HepG2 (cell line): ENCODE measurements around the gene ZNF507. TPM values are rescaled to one million over a fixed set of nuclear protein-coding genes. Genes with fewer than 3 reads are reported as not detected.
A peak's percentile ranks its signal among the peaks of the same experiment; 100 is the strongest.

Experiments used
- KLF15 ChIP-seq: sonication (generic); formaldehyde crosslinking; IDR thresholded peaks from 2 replicates; pipeline ENCODE4 v1.8.1; 2023; ENCODE audit warnings: borderline replicate concordance, mild to moderate bottlenecking, inconsistent platforms, missing genetic modification reagents, mixed read lengths
- NFATC3 ChIP-seq: sonication (generic); formaldehyde crosslinking; IDR thresholded peaks from 2 replicates; pipeline ENCODE4 v1.5.1; 2020; ENCODE audit warnings: mild to moderate bottlenecking, missing genetic modification reagents
- NFRKB ChIP-seq: fragments of 450-650 bp; IDR thresholded peaks from 2 replicates; pipeline ENCODE4 v1.6.1; 2017
- SAP130 ChIP-seq: IDR thresholded peaks from 2 replicates; pipeline ENCODE4 v1.6.1; 2016; ENCODE audit warnings: low read depth
- ZFP37 ChIP-seq: sonication (generic); formaldehyde crosslinking; IDR thresholded peaks from 2 replicates; pipeline ENCODE4 v1.4.0; 2020; ENCODE audit warnings: missing genetic modification reagents, borderline replicate concordance
- ZNF33A ChIP-seq: sonication (generic); formaldehyde crosslinking; IDR thresholded peaks from 2 replicates; pipeline ENCODE4 v1.5.1; 2020; ENCODE audit warnings: missing genetic modification reagents, mild to moderate bottlenecking, moderate library complexity, borderline replicate concordance
- ZNF530 ChIP-seq: sonication (generic); formaldehyde crosslinking; IDR thresholded peaks from 2 replicates; pipeline ENCODE4 v1.5.0; 2020; ENCODE audit warnings: low read depth, mild to moderate bottlenecking, missing genetic modification reagents
- ZNF672 ChIP-seq: sonication (generic); formaldehyde crosslinking; IDR thresholded peaks from 2 replicates; pipeline ENCODE4 v1.8.1; 2022; ENCODE audit warnings: missing genetic modification reagents
- ZNF878 ChIP-seq: sonication (generic); formaldehyde crosslinking; IDR thresholded peaks from 2 replicates; pipeline ENCODE4 v1.8.1; 2023; ENCODE audit warnings: mild to moderate bottlenecking, missing genetic modification reagents, moderate library complexity
- polyA plus RNA-seq, 8 experiments: library from polyadenylated mRNA; depleted of rRNA in 3 of 8; stranded (reverse) in 7 of 8; unstranded in 1 of 8; fragments of >200 nt; fragmentation: Illumina TruSeq in 4 of 8; extraction: Trizol in 4 of 8; gene quantifications; 2 replicates each; pipeline versions ENCODE4 v1.2.1 to v1.2.3, GENCODE V29; 2011 to 2016; ENCODE audit warnings: low read depth in 4 of 8, missing spikeins in 1 of 8, mixed read lengths in 1 of 8; ENCODE audit not compliant: insufficient read depth in 1 of 8
- total RNA-seq, 5 experiments: library from RNA; depleted of rRNA; stranded (reverse); fragments of >200 nt; fragmentation: Illumina TruSeq; extraction: Trizol; gene quantifications; 2 replicates each; pipeline ENCODE4 v1.2.3, GENCODE V29; 2016; ENCODE audit warnings: low read depth in 1 of 5
- TF ChIP-seq, protein P1 (sequence below): IDR thresholded peaks from 2 replicates; pipeline ENCODE4 v1.6.1; 2012; ENCODE audit warnings: inconsistent platforms
- TF ChIP-seq, protein P2 (sequence below): sonication (generic); formaldehyde crosslinking; IDR thresholded peaks from 2 replicates; pipeline ENCODE4 v1.8.0; 2022; ENCODE audit warnings: low read depth, missing genetic modification reagents
- TF ChIP-seq, protein P3 (sequence below): sonication (generic); formaldehyde crosslinking; IDR thresholded peaks from 2 replicates; pipeline ENCODE4 v1.4.0; 2020; ENCODE audit warnings: mild to moderate bottlenecking, missing genetic modification reagents
- TF ChIP-seq, protein P4 (sequence below): sonication (generic); formaldehyde crosslinking; IDR thresholded peaks from 2 replicates; pipeline ENCODE4 v1.5.1; 2020; ENCODE audit warnings: mild to moderate bottlenecking, moderate library complexity, missing genetic modification reagents
- TF ChIP-seq, protein P5 (sequence below): fragments of 450-650 bp; IDR thresholded peaks from 2 replicates; pipeline ENCODE4 v1.6.1; 2016
- TF ChIP-seq, protein P6 (sequence below): sonication (generic); formaldehyde crosslinking; IDR thresholded peaks from 2 replicates; pipeline ENCODE4 v1.5.1; 2020; ENCODE audit warnings: missing genetic modification reagents, mild to moderate bottlenecking, borderline replicate concordance
- TF ChIP-seq, protein P7 (sequence below): sonication (generic); formaldehyde crosslinking; IDR thresholded peaks from 2 replicates; pipeline ENCODE4 v1.4.0; 2020; ENCODE audit warnings: missing genetic modification reagents, borderline replicate concordance

ZNF507 gene
- total and polyA plus RNA-seq, 2 of the 13 experiments (the other 11 are each of a cell fraction or from before 2014, with no cell fraction given) = 7.3 to 10.9 TPM

DNA sequence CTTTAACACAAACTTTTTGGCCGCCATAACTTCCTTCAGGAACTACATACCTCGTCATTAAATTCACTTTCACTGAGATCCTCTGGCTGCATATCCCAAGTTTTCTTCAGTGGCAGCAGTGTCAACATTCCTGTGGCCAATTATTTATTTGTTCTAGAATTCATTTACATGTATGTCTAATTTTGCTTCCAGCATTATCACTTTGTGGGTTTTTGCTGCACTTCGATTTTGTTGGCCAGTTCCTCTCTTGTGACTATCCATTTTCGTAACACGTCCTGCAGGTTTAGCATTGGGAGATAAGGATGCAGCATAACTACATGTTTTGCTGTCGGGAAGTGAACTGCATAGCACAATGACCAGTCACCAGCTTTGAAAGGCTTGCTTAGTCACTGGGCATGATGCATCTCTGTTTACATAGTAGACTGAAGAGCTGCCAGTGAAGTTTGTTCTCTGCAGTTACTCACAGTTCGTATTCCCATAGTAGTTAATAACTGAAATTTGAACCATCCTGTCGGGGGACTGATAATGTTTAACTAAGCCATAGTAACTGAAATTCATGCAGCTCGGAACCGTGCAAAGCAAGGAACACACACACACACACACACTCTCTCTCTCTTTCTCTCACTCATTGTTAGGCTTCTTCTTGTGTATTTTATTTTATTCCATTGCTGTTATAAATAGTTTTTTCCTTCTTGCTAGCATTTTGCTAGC is 28.3 kb downstream of the ZNF507 start (continued):
- TF ChIP-seq, protein P1, sequence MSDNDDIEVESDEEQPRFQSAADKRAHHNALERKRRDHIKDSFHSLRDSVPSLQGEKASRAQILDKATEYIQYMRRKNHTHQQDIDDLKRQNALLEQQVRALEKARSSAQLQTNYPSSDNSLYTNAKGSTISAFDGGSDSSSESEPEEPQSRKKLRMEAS = peak; percentile 63
- TF ChIP-seq ZNF672 (CRISPR knock-in tag) (no peak), KLF15 (CRISPR knock-in tag) (no peak), NFRKB (no peak), ZNF33A (no peak), ZNF878 (no peak), ZNF530 (CRISPR knock-in tag) (no peak), NFATC3 (CRISPR knock-in tag) (no peak), ZFP37 (no peak), SAP130 (CRISPR knock-in tag) (peak; percentile 89)
- TF ChIP-seq, protein P2, sequence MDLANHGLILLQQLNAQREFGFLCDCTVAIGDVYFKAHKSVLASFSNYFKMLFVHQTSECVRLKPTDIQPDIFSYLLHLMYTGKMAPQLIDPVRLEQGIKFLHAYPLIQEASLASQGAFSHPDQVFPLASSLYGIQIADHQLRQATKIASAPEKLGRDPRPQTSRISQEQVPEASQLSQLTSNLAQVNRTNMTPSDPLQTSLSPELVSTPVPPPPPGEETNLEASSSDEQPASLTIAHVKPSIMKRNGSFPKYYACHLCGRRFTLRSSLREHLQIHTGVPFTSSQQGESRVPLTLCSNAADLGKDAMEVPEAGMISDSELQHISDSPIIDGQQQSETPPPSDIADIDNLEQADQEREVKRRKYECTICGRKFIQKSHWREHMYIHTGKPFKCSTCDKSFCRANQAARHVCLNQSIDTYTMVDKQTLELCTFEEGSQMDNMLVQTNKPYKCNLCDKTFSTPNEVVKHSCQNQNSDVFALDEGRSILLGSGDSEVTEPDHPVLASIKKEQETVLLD (CRISPR knock-in tag) = peak; percentile 45; the same call in 1 of the 2 replicates
- TF ChIP-seq, protein P3, sequence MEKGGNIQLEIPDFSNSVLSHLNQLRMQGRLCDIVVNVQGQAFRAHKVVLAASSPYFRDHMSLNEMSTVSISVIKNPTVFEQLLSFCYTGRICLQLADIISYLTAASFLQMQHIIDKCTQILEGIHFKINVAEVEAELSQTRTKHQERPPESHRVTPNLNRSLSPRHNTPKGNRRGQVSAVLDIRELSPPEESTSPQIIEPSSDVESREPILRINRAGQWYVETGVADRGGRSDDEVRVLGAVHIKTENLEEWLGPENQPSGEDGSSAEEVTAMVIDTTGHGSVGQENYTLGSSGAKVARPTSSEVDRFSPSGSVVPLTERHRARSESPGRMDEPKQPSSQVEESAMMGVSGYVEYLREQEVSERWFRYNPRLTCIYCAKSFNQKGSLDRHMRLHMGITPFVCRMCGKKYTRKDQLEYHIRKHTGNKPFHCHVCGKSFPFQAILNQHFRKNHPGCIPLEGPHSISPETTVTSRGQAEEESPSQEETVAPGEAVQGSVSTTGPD (CRISPR knock-in tag) = no peak
- TF ChIP-seq, protein P4, sequence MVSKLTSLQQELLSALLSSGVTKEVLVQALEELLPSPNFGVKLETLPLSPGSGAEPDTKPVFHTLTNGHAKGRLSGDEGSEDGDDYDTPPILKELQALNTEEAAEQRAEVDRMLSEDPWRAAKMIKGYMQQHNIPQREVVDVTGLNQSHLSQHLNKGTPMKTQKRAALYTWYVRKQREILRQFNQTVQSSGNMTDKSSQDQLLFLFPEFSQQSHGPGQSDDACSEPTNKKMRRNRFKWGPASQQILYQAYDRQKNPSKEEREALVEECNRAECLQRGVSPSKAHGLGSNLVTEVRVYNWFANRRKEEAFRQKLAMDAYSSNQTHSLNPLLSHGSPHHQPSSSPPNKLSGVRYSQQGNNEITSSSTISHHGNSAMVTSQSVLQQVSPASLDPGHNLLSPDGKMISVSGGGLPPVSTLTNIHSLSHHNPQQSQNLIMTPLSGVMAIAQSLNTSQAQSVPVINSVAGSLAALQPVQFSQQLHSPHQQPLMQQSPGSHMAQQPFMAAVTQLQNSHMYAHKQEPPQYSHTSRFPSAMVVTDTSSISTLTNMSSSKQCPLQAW = peak; percentile 90
- TF ChIP-seq, protein P5, sequence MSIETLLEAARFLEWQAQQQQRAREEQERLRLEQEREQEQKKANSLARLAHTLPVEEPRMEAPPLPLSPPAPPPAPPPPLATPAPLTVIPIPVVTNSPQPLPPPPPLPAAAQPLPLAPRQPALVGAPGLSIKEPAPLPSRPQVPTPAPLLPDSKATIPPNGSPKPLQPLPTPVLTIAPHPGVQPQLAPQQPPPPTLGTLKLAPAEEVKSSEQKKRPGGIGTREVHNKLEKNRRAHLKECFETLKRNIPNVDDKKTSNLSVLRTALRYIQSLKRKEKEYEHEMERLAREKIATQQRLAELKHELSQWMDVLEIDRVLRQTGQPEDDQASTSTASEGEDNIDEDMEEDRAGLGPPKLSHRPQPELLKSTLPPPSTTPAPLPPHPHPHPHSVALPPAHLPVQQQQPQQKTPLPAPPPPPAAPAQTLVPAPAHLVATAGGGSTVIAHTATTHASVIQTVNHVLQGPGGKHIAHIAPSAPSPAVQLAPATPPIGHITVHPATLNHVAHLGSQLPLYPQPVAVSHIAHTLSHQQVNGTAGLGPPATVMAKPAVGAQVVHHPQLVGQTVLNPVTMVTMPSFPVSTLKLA = peak; percentile 45; the same call in 1 of the 2 replicates
- TF ChIP-seq, protein P6, sequence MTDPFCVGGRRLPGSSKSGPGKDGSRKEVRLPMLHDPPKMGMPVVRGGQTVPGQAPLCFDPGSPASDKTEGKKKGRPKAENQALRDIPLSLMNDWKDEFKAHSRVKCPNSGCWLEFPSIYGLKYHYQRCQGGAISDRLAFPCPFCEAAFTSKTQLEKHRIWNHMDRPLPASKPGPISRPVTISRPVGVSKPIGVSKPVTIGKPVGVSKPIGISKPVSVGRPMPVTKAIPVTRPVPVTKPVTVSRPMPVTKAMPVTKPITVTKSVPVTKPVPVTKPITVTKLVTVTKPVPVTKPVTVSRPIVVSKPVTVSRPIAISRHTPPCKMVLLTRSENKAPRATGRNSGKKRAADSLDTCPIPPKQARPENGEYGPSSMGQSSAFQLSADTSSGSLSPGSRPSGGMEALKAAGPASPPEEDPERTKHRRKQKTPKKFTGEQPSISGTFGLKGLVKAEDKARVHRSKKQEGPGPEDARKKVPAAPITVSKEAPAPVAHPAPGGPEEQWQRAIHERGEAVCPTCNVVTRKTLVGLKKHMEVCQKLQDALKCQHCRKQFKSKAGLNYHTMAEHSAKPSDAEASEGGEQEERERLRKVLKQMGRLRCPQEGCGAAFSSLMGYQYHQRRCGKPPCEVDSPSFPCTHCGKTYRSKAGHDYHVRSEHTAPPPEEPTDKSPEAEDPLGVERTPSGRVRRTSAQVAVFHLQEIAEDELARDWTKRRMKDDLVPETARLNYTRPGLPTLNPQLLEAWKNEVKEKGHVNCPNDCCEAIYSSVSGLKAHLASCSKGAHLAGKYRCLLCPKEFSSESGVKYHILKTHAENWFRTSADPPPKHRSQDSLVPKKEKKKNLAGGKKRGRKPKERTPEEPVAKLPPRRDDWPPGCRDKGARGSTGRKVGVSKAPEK (CRISPR knock-in tag) = no peak
- TF ChIP-seq, protein P7, sequence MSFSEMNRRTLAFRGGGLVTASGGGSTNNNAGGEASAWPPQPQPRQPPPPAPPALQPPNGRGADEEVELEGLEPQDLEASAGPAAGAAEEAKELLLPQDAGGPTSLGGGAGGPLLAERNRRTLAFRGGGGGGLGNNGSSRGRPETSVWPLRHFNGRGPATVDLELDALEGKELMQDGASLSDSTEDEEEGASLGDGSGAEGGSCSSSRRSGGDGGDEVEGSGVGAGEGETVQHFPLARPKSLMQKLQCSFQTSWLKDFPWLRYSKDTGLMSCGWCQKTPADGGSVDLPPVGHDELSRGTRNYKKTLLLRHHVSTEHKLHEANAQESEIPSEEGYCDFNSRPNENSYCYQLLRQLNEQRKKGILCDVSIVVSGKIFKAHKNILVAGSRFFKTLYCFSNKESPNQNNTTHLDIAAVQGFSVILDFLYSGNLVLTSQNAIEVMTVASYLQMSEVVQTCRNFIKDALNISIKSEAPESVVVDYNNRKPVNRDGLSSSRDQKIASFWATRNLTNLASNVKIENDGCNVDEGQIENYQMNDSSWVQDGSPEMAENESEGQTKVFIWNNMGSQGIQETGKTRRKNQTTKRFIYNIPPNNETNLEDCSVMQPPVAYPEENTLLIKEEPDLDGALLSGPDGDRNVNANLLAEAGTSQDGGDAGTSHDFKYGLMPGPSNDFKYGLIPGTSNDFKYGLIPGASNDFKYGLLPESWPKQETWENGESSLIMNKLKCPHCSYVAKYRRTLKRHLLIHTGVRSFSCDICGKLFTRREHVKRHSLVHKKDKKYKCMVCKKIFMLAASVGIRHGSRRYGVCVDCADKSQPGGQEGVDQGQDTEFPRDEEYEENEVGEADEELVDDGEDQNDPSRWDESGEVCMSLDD (CRISPR knock-in tag) = no peak
